ENCODE measurements around the gene HEATR1. TPM values are rescaled to one million over a fixed set of nuclear protein-coding genes. Genes with fewer than 3 reads are reported as not detected.

Gene HEATR1
- total RNA-seq (17.7 TPM), polyA plus RNA-seq (7.1 TPM)
- long read RNA-seq, donor 1: 0 reads
- long read RNA-seq, donor 2, partial matches to known transcripts: 7 of 10 reads
- long read RNA-seq, donor 2, other reads (novel, unspliced or antisense): 0 of 10 reads
- long read RNA-seq, donor 3, partial matches to known transcripts: 5 of 5 reads
- long read RNA-seq, donor 3, other reads (novel, unspliced or antisense): 0 of 5 reads
- long read RNA-seq, donor 4, full-length matches to known transcripts: 1 of 39 reads
- long read RNA-seq, donor 4, partial matches to known transcripts: 38 of 39 reads
- long read RNA-seq, donor 4, other reads (novel, unspliced or antisense): 0 of 39 reads
- long read RNA-seq, donor 5, full-length matches to known transcripts: 1 of 1 reads
- long read RNA-seq, donor 5, partial matches to known transcripts: 0 of 1 reads
- long read RNA-seq, donor 5, other reads (novel, unspliced or antisense): 0 of 1 reads
- long read RNA-seq, donor 6: 0 reads
- long read RNA-seq, donor 7, full-length matches to known transcripts: 2 of 2 reads
- long read RNA-seq, donor 7, partial matches to known transcripts: 0 of 2 reads
- long read RNA-seq, donor 7, other reads (novel, unspliced or antisense): 0 of 2 reads
- long read RNA-seq, donor 8: 0 reads
- long read RNA-seq, donor 9, partial matches to known transcripts: 5 of 5 reads
- long read RNA-seq, donor 9, other reads (novel, unspliced or antisense): 0 of 5 reads
- long read RNA-seq, donor 10: 0 reads

- DNase-seq (ENCODE audit: low read depth in 6 of 9, low spot score in 9 of 9): peak; percentile 83 to 94 (median 89)
Observed at GRCh38 chr1:236603991-236604904, at the start of gene HEATR1. TSS of gene HEATR1 (minus strand) at chr1:236604516. CDS start at chr1:236604095, 421 bp downstream.

GRCh38 chr1:236645016-236645680 is 40.8 kb upstream of the HEATR1 start:
- no peaks in the 10 kb centered on the region for H3K36me3 ChIP-seq (ENCODE audit: control insufficient read depth in 2 of 2, insufficient read depth in 2 of 2, low read length in 1 of 2)
- DNase-seq (ENCODE audit: low read depth in 6 of 9, low spot score in 9 of 9): no peak
- no peak overlapping the region for H3K4me3 ChIP-seq (ENCODE audit: low read length in 2 of 2)
- no peaks in the 10 kb centered on the region for H3K9me3 ChIP-seq (ENCODE audit: control insufficient read depth in 2 of 2, insufficient read depth in 1 of 2, low read length in 1 of 2)
- H3K27ac ChIP-seq (ENCODE audit: low read depth in 1 of 2, low read length in 1 of 2): no peak overlapping the region
- WGBS: 94% methylated on average over 5 of the region's 5 CpGs
- H3K4me1 ChIP-seq (ENCODE audit: control insufficient read depth in 2 of 2, insufficient read depth in 2 of 2, low read length in 2 of 2): no peaks in the 10 kb centered on the region
- no peaks in the 10 kb centered on the region for H3K27me3 ChIP-seq (ENCODE audit: control insufficient read depth in 2 of 2, insufficient read depth in 1 of 2, low read length in 1 of 2)

More at GRCh38 chr1:236603991-236604904, at the start of gene HEATR1:
- H3K9me3 ChIP-seq (ENCODE audit: control insufficient read depth in 2 of 2, insufficient read depth in 1 of 2, low read length in 1 of 2): no peaks in the 10 kb centered on the region
- peaks cover 0 to 4% of the 10 kb centered on the region in 2 donors for H3K36me3 ChIP-seq (ENCODE audit: control insufficient read depth in 2 of 2, insufficient read depth in 2 of 2, low read length in 1 of 2)
- H3K4me1 ChIP-seq (ENCODE audit: control insufficient read depth in 2 of 2, insufficient read depth in 2 of 2, low read length in 2 of 2): peaks cover 6 to 10% of the 10 kb centered on the region in 2 donors
- H3K27ac ChIP-seq (ENCODE audit: low read depth in 1 of 2, low read length in 1 of 2): peak within 1 kb of the TSS in 1 of 2 donors; percentile 54
- H3K4me3 ChIP-seq (ENCODE audit: low read length in 2 of 2): peak within 1 kb of the TSS; percentile 75 to 83
- H3K27me3 ChIP-seq (ENCODE audit: control insufficient read depth in 2 of 2, insufficient read depth in 1 of 2, low read length in 1 of 2): peaks cover 0 to 4% of the 10 kb centered on the region in 2 donors
- under 1% methylated on average over 54 of the region's 54 CpGs for WGBS

- H3K4me3 ChIP-seq (ENCODE audit: low read length in 2 of 2): no peak overlapping the region
- no peaks in the 10 kb centered on the region for H3K36me3 ChIP-seq (ENCODE audit: control insufficient read depth in 2 of 2, insufficient read depth in 2 of 2, low read length in 1 of 2)
- H3K27me3 ChIP-seq (ENCODE audit: control insufficient read depth in 2 of 2, insufficient read depth in 1 of 2, low read length in 1 of 2): no peaks in the 10 kb centered on the region
- no peak for DNase-seq (ENCODE audit: low read depth in 6 of 9, low spot score in 9 of 9)
- 96% methylated on average over 4 of the region's 4 CpGs for WGBS
- H3K4me1 ChIP-seq (ENCODE audit: control insufficient read depth in 2 of 2, insufficient read depth in 2 of 2, low read length in 2 of 2): no peaks in the 10 kb centered on the region
- H3K9me3 ChIP-seq (ENCODE audit: control insufficient read depth in 2 of 2, insufficient read depth in 1 of 2, low read length in 1 of 2): no peaks in the 10 kb centered on the region
- no peak overlapping the region for H3K27ac ChIP-seq (ENCODE audit: low read depth in 1 of 2, low read length in 1 of 2)
Observed at GRCh38 chr1:236642763-236643162, 38.4 kb upstream of the HEATR1 start.

GRCh38 chr1:236639686-236640085 is 35.4 kb upstream of the HEATR1 start:
- DNase-seq (ENCODE audit: low read depth in 6 of 9, low spot score in 9 of 9): no peak
- Histone ChIP-seq H3K4me1 (ENCODE audit: control insufficient read depth in 2 of 2, insufficient read depth in 2 of 2, low read length in 2 of 2) (no peaks in the 10 kb centered on the region), H3K27ac (ENCODE audit: low read depth in 1 of 2, low read length in 1 of 2) (no peak overlapping the region), H3K9me3 (ENCODE audit: control insufficient read depth in 2 of 2, insufficient read depth in 1 of 2, low read length in 1 of 2) (no peaks in the 10 kb centered on the region), H3K36me3 (ENCODE audit: control insufficient read depth in 2 of 2, insufficient read depth in 2 of 2, low read length in 1 of 2) (no peaks in the 10 kb centered on the region), H3K27me3 (ENCODE audit: control insufficient read depth in 2 of 2, insufficient read depth in 1 of 2, low read length in 1 of 2) (no peaks in the 10 kb centered on the region), H3K4me3 (ENCODE audit: low read length in 2 of 2) (no peak overlapping the region)
- WGBS: 86% methylated on average over 4 of the region's 4 CpGs

- no peak overlapping the region for H3K27ac ChIP-seq (ENCODE audit: low read depth in 1 of 2, low read length in 1 of 2)
Observed at GRCh38 chr1:236638945-236639344, 34.6 kb upstream of the HEATR1 start.

GRCh38 chr1:236636017-236636416 is 31.7 kb upstream of the HEATR1 start:
- Histone ChIP-seq H3K4me1 (ENCODE audit: control insufficient read depth in 2 of 2, insufficient read depth in 2 of 2, low read length in 2 of 2) (no peaks in the 10 kb centered on the region), H3K27me3 (ENCODE audit: control insufficient read depth in 2 of 2, insufficient read depth in 1 of 2, low read length in 1 of 2) (no peaks in the 10 kb centered on the region), H3K36me3 (ENCODE audit: control insufficient read depth in 2 of 2, insufficient read depth in 2 of 2, low read length in 1 of 2) (no peaks in the 10 kb centered on the region), H3K27ac (ENCODE audit: low read depth in 1 of 2, low read length in 1 of 2) (no peak overlapping the region), H3K9me3 (ENCODE audit: control insufficient read depth in 2 of 2, insufficient read depth in 1 of 2, low read length in 1 of 2) (no peaks in the 10 kb centered on the region), H3K4me3 (ENCODE audit: low read length in 2 of 2) (no peak overlapping the region)
- WGBS: 93% methylated on average over 7 of the region's 7 CpGs
- DNase-seq (ENCODE audit: low read depth in 6 of 9, low spot score in 9 of 9): no peak

More at GRCh38 chr1:236638945-236639344, 34.6 kb upstream of the HEATR1 start:
- no peak for DNase-seq (ENCODE audit: low read depth in 6 of 9, low spot score in 9 of 9)
- Histone ChIP-seq H3K4me1 (ENCODE audit: control insufficient read depth in 2 of 2, insufficient read depth in 2 of 2, low read length in 2 of 2) (no peaks in the 10 kb centered on the region), H3K9me3 (ENCODE audit: control insufficient read depth in 2 of 2, insufficient read depth in 1 of 2, low read length in 1 of 2) (no peaks in the 10 kb centered on the region), H3K27me3 (ENCODE audit: control insufficient read depth in 2 of 2, insufficient read depth in 1 of 2, low read length in 1 of 2) (no peaks in the 10 kb centered on the region), H3K4me3 (ENCODE audit: low read length in 2 of 2) (no peak overlapping the region), H3K36me3 (ENCODE audit: control insufficient read depth in 2 of 2, insufficient read depth in 2 of 2, low read length in 1 of 2) (no peaks in the 10 kb centered on the region)
- WGBS: 94% methylated on average over 13 of the region's 13 CpGs

GRCh38 chr1:236627727-236628408 is 23.6 kb upstream of the HEATR1 start:
- 88% methylated on average over 2 of the region's 2 CpGs for WGBS

More at GRCh38 chr1:236627727-236628408, 23.6 kb upstream of the HEATR1 start:
- no peak for DNase-seq (ENCODE audit: low read depth in 6 of 9, low spot score in 9 of 9)
- H3K9me3 ChIP-seq (ENCODE audit: control insufficient read depth in 2 of 2, insufficient read depth in 1 of 2, low read length in 1 of 2): no peaks in the 10 kb centered on the region
- H3K27ac ChIP-seq (ENCODE audit: low read depth in 1 of 2, low read length in 1 of 2): no peak overlapping the region
- no peak overlapping the region for H3K4me3 ChIP-seq (ENCODE audit: low read length in 2 of 2)
- no peaks in the 10 kb centered on the region for H3K27me3 ChIP-seq (ENCODE audit: control insufficient read depth in 2 of 2, insufficient read depth in 1 of 2, low read length in 1 of 2)
- H3K36me3 ChIP-seq (ENCODE audit: control insufficient read depth in 2 of 2, insufficient read depth in 2 of 2, low read length in 1 of 2): no peaks in the 10 kb centered on the region
- no peaks in the 10 kb centered on the region for H3K4me1 ChIP-seq (ENCODE audit: control insufficient read depth in 2 of 2, insufficient read depth in 2 of 2, low read length in 2 of 2)
